Epidermal melanocyte (primary cell): ENCODE measurements around the gene DVL2.
"Not testable (repeated sequence)": the region's sequence is repeated elsewhere in the genome, so short reads cannot be mapped to it uniquely, and the experiment has no call there.

ENCODE experiments used
- DNase-seq: peaks from one replicate; pipeline ENCODE4 v3.0.0; 2011; ENCODE audit warnings: low spot score; ENCODE audit not compliant: insufficient read length

Gene DVL2

GRCh38 chr17:7256766-7257456 is 22.6 kb upstream of the DVL2 start:
- no peak for DNase-seq

- no peak for DNase-seq
These were observed 20.2 kb upstream of the DVL2 start for GRCh38 chr17:7254511-7254910.

DNA sequence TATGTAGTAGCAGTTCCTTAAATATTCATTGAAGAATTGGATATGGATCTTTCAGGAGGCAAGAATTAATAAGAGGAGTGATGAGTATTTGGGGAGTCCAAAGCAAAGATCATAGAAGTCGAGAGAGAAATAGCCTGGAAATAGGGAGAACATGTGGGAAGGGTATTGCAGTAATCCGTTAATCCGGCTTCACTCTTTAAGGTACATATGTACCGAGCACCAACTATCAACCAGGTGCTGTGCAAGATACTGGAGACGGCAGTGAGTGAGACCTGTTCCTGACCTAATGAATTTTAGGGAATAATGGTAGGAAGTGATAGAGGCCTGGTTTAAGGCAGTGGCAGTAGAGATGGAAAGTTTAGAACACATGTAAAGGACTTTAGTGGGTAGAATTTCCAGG is 18.8 kb upstream of the DVL2 start:
- no peak for DNase-seq

DNA sequence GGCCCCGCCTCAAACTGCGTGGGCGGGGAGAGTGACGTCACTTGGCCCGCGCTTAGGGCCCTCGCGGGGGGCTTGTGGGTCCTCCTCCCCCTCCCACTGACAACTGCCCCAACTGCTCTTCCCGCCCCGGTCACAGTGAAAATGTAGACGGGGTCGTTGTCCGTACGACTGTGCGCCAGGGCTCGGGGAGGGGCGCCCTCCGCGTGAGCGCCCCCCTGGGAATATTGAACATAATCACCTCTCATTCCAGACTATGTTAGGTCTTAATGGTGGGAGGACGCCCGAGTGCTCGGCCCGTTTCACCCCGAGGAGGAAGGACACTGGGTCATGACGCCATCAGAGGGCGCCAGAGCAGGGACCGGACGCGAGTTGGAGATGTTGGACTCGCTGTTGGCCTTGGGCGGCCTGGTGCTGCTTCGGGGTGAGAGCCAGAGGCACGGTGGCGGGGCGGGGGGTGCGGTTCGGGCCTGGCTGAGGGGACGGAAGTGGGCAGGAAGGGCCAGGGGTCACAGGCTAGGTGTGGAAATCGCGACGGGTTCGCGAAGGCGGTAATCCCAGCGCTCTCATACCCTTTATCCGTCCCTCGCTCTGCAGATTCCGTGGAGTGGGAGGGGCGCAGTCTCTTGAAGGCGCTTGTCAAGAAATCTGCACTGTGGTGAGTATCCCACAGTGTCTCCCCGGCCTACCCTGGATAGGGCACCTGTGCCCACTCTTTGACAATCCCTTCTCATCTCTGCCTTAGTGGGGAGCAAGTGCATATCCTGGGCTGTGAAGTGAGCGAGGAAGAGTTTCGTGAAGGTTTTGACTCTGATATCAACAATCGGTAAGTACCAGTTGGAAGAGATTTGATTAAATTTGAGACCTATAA is 18.1 kb upstream of the DVL2 start, which contains the start of gene ELP5:
Gene ELP5, plus strand, starts transcription at position 40 of the 868 bp plus-strand sequence. Its CDS starts 336 bp downstream, at position 376.
- peak; percentile 94 for DNase-seq

DNA sequence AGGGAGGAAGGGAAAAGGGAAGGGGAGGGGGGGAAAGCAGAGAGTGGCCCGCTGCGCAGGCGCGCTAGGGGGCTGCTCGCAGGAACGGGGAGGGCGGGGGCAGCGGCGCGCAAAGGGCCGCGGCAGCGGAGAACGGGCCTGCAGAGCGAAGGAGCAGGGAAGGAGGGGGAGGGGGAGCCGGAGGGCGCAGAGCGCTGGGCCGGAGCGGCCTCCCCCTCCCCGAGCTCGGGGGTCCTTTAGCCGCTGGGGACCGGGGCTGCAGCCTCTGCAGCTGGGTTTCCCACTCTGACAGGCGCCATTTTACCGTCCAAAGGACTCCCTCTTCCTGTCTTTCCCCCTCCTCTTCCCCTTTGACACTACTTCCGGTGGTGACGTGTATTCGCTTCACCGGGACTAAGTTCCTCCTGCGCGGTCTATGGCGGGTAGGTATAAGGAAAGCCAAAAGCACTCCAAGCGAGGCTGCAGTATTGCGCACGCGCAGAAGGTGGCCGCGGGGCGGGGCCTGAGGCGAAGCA is 17.4 kb upstream of the DVL2 start, which contains the start of gene CTDNEP1:
Gene CTDNEP1, minus strand, starts transcription at position 74 of the 515 bp plus-strand sequence. CDS start 438 bp downstream, outside the sequence.
- DNase-seq = peak; percentile 96

- no peak for DNase-seq
These were observed 16.6 kb upstream of the DVL2 start for GRCh38 chr17:7250695-7251627.

DNA sequence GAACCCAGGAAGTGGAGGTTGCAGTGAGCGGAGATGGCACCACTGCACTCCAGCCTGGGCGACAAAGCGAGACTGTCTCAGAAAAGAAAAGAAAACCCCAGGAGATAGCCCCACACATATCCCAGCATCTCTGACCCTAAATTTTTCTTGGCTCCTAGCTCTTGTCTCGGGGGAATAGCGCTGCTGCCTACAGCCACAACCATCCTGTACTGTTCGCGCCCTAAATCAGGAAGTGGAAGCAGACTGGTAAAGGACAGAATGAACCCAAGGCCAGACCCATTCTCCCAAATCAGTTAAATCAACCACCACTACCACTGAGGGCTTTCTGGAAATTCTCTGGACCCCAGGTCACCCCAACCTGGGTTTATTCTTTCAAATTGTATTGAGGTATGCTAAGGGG is 15.5 kb upstream of the DVL2 start:
- DNase-seq = no peak

DNA sequence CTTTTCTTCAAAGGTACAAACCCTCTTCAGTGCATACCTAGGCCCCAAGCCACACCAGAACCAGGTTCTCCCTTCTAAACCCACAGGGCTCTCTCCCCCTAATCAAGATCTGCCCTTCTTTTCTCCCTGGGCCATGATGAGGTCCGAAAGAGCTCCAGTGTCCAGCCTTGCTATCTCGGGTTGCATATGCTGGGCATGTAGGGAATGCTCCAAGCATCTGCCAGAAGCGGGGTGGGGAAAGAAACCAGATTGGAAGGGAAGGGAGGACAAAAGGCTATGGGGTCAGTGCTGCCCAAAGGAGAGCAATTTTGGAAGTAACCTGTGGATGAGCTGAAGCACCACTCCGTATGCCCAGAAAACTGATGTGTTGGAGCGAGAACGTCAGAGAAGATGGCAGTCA is 14.9 kb upstream of the DVL2 start:
- DNase-seq = no peak

DNA sequence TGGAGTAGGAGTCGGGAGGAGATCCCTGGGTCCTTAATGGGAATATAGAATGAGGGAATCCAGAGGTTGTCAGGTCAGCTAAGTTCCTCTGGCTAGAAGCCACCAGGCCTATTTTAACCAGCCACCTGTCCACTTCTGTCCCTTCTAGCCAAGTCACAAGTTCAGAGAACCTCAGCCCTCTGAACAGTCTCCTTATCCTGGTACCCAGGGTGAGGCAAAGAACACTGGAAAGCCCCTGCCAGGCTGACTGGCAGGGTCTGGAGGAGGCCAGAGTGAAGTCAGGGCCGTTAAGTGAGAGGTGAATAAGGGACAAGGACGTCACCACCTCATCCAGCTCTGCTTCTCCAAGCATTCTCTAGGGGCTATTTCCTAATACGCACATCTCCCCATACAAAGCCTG is 14.5 kb upstream of the DVL2 start:
- DNase-seq = no peak

- DNase-seq = no peak
These were observed 12.5 kb upstream of the DVL2 start for GRCh38 chr17:7246779-7247178.

DNA sequence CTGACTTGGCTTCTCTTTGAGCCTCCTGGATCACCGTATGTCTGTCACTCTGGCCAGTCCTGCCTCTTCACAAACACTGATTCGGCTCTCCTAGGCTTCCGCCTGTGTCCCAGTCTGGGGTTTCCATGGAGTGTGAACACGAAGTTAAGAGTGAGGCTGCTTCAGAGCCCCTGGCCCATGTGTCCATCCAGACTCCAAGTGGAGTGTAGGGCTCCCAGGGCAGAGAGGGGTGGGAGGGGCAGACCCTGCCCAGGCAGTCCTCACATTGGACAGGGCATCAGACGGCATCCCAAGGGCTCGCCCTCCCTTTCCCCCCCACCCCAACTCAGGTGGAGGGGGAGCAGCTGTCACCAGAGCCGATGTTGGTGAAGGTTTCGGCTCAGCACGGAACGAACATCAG is 9.5 kb upstream of the DVL2 start:
- not testable (repeated sequence) for DNase-seq

DNA sequence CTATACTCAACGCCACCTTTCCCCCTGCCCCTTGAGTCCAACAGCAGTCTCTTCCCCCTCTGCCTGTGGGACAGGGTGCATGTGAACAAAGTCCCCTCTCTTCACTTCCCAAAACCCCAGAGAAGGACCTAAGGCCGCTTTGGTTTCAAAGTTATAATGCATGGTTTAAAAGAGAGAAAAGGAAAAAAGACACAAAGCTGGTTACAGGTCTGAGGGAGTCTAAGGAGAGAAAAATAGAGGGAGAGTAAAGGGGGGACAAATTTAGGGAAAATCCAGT is 9.1 kb upstream of the DVL2 start:
- no peak for DNase-seq

GRCh38 chr17:7242717-7243452 is 8.6 kb upstream of the DVL2 start:
- DNase-seq = peak; percentile 92

- DNase-seq = peak; percentile 80
These were observed 7.7 kb upstream of the DVL2 start, which contains the start of gene GABARAP for GRCh38 chr17:7241783-7242716. Gene GABARAP, minus strand, starts transcription at chr17:7242449. Its CDS starts 119 bp downstream, at chr17:7242330.

GRCh38 chr17:7241090-7241733 is 6.9 kb upstream of the DVL2 start:
- no peak for DNase-seq

DNA sequence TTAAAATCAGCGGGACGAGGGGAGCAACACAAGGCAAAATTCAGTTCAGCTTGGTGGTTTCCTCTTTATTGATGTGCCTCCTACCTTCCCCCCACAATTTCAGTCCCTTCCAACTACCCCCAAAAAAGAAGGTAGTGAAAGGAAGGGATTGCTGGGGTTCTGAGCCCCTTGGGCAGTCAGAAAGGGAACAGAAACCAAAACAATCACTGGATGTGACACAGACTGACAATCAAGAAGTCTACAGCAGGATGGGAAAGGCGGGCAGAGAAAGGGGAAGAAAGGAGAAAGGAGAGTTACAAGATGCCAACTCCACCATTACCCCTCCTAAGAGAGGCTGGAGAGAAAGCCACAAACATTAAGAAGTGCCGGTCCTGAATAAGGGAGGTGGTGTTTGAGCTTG is 6.1 kb upstream of the DVL2 start:
- DNase-seq = no peak

DNA sequence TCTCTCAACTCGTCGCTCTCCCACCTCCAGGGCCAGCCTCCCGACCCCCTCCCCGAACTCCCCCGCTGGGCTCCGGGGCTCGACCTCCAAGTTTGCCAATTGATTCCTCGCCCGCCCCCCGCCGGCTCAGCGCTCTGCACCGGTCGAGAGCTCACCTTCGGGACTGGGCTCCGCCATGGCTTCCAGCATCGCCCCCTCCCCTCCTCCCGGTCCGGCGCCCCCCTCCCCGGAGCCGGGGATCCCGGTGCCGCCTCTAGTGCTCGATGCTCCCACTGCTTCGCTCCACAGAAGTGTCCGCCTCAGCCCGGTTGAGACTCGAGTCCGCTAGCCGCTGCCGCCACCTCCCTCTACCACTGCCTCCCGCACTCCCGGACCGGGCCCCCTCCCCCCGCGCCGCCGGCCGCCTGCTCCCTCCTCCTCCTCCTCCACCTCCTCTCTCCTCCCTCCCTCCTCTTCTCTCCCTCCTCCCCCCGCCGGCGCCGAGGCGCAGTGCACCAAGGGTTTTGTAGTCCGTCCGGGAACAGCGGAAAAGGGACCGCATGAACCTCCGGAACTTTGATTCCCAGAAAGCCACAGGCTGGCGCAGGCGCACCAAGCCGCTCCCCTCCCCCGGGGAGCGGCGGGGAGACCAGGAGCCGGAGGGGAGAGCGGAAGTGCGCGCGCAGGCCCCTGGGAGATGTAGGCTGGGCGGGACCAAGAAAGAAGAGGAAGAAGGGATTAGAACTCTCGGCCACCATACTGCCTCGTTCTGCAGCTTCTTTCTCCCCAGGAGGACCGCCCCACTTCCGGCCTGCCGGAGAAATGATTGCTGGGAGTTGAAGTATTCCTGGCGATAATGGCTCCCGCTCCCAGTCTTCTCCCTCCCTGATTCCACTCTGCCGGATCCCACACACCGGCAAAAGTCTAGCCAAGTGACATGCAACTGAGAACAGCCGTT is 5.0 kb upstream of the DVL2 start, which contains the start of gene PHF23:
Gene PHF23, minus strand, starts transcription at position 367 of the 937 bp plus-strand sequence. Its CDS starts 178 bp downstream, at position 189.
- peak; percentile 97 for DNase-seq
